Left ventricle myocardium superior (tissue), 1 donor: ENCODE results near the gene ACAP1. TPM values are rescaled to one million over a fixed set of nuclear protein-coding genes. Genes with fewer than 3 reads are reported as not detected.

Source experiments
- total RNA-seq: library from RNA; stranded (reverse); fragmentation: NEBNext Ultra II Directional; extraction: Animal tissue kit (Norgen Biotek cat#: 25700); gene quantifications from one replicate; pipeline ENCODE4 v1.2.1, GENCODE V29; 2021
- donor health status: DM: no; HTN: yes; CAD: no; lungs with severe emphysema.

ACAP1 gene
- total RNA-seq, 1 donor from 2014 or later, result 17.3 TPM

Other genes with a start within 250 kb of the ACAP1 start
- gene ASGR2, start 221.7 kb upstream of the ACAP1 start, total RNA-seq, result 0.30 TPM
- 0.30 TPM for gene ASGR1, start 157.2 kb upstream of the ACAP1 start, total RNA-seq
- 21.3 TPM for gene DLG4, start 116.7 kb upstream of the ACAP1 start, total RNA-seq
- 2,270 TPM for gene ACADVL, start 116.6 kb upstream of the ACAP1 start, total RNA-seq
- gene DVL2, start 102.0 kb upstream of the ACAP1 start, total RNA-seq, result 23.5 TPM
- gene PHF23, start 97.1 kb upstream of the ACAP1 start, total RNA-seq, result 29.4 TPM
- 456 TPM for gene GABARAP, start 94.1 kb upstream of the ACAP1 start, total RNA-seq
- 122 TPM for gene CTDNEP1, start 84.8 kb upstream of the ACAP1 start, total RNA-seq
- gene ELP5, start 84.3 kb upstream of the ACAP1 start, total RNA-seq, result 85.3 TPM
- 1.8 TPM for gene CLDN7, start 74.1 kb upstream of the ACAP1 start, total RNA-seq
- gene SLC2A4, start 54.8 kb upstream of the ACAP1 start, total RNA-seq, result 170 TPM
- 0.77 TPM for gene YBX2, start 41.9 kb upstream of the ACAP1 start, total RNA-seq
- 311 TPM for gene EIF5A, start 28.9 kb upstream of the ACAP1 start, total RNA-seq
- 75.0 TPM for gene GPS2, start 21.2 kb upstream of the ACAP1 start, total RNA-seq
- gene NEURL4, start 7.2 kb upstream of the ACAP1 start, total RNA-seq, result 34.7 TPM
- 3.6 TPM for gene KCTD11, start 15.6 kb downstream of the ACAP1 start, total RNA-seq
- gene TMEM95, start 18.6 kb downstream of the ACAP1 start, total RNA-seq, result not detected
- gene TNK1, start 44.6 kb downstream of the ACAP1 start, total RNA-seq, result 2.2 TPM
- 16.1 TPM for gene PLSCR3, start 58.0 kb downstream of the ACAP1 start, total RNA-seq
- 53.5 TPM for gene TMEM256, start 67.6 kb downstream of the ACAP1 start, total RNA-seq
- 6.5 TPM for gene NLGN2, start 71.3 kb downstream of the ACAP1 start, total RNA-seq
- not detected for gene SPEM1, start 83.8 kb downstream of the ACAP1 start, total RNA-seq
- not detected for gene SPEM2, start 89.1 kb downstream of the ACAP1 start, total RNA-seq
- not detected for gene SPEM3, start 92.3 kb downstream of the ACAP1 start, total RNA-seq
- 2.1 TPM for gene TMEM102, start 98.9 kb downstream of the ACAP1 start, total RNA-seq
- 13.8 TPM for gene FGF11, start 103.0 kb downstream of the ACAP1 start, total RNA-seq
- gene CHRNB1, start 108.5 kb downstream of the ACAP1 start, total RNA-seq, result 9.6 TPM
- gene ZBTB4, start 143.1 kb downstream of the ACAP1 start, total RNA-seq, result 70.9 TPM
- gene SLC35G6, start 144.9 kb downstream of the ACAP1 start, total RNA-seq, result not detected
- gene POLR2A, start 147.8 kb downstream of the ACAP1 start, total RNA-seq, result 39.1 TPM
- gene TNFSF12, start 212.5 kb downstream of the ACAP1 start, total RNA-seq, result 36.9 TPM
- 8.5 TPM for gene TNFSF13, start 222.2 kb downstream of the ACAP1 start, total RNA-seq
- 32.8 TPM for gene SENP3, start 225.4 kb downstream of the ACAP1 start, total RNA-seq
- 26.6 TPM for gene CD68, start 243.1 kb downstream of the ACAP1 start, total RNA-seq
- 28.0 TPM for gene MPDU1, start 247.3 kb downstream of the ACAP1 start, total RNA-seq